ENCODE measurements around the gene SLC35E1. TPM values are rescaled to one million over a fixed set of nuclear protein-coding genes. Genes with fewer than 3 reads are reported as not detected.

SLC35E1 gene
- total and polyA plus RNA-seq, 11 donors = 20.4 to 44.0 (median 24.0) TPM

GRCh38 chr19:16584248-16585093, 12.3 kb upstream of the SLC35E1 start:
- Histone ChIP-seq H3K36me3 (peaks cover 0 to under 1% (median 0%) of the 10 kb centered on the region in 9 donors), H3K27me3 (no peaks in the 10 kb centered on the region), H3K9me3 (no peaks in the 10 kb centered on the region), H3K4me1 (peaks cover 21 to 99% (median 86%) of the 10 kb centered on the region in 12 donors), H3K27ac (peak overlapping the region in 11 of 12 donors; percentile 7 to 87 (median 55)), H3K4me3 (peak overlapping the region in 8 of 12 donors; percentile 7 to 56 (median 16))
- ATAC-seq (peak; percentile 62 to 86 (median 70)), DNase-seq (peak; percentile 84 to 89 (median 88))
- TF ChIP-seq POLR2A (IDR thresholded peaks at IDR 0.05) = no peak
- TF ChIP-seq CTCF (IDR thresholded peaks at IDR 0.05) = no peak
- intact Hi-C loops (cut with DNase I) = loop anchor here in 4 of 10 donors (5.0 kb wide), 3 partner anchors 38 to 43 kb away; partner anchors contain the start of genes MED26 (in 3 of the 4) and CHERP (in 1 of the 4)
- WGBS, 4 donors = 6 to 12% (median 10%) methylated on average over 15 of the region's 15 CpGs

GRCh38 chr19:16582486-16583261, 10.5 kb upstream of the SLC35E1 start:
- intact Hi-C loops (cut with DNase I) = no loop called here
- H3K4me3 ChIP-seq = no peak overlapping the region
- DNase-seq (no peak), ATAC-seq (no peak)
- H3K9me3 ChIP-seq = no peaks in the 10 kb centered on the region
- peaks cover 10 to 85% (median 68%) of the 10 kb centered on the region in 12 donors for H3K4me1 ChIP-seq
- no peak for TF ChIP-seq POLR2A (IDR thresholded peaks at IDR 0.05)
- no peak for TF ChIP-seq CTCF (IDR thresholded peaks at IDR 0.05)
- H3K27me3 ChIP-seq = no peaks in the 10 kb centered on the region
- WGBS, 4 donors = 78 to 90% (median 86%) methylated on average over 10 of the region's 10 CpGs
- peak overlapping the region in 3 of 12 donors; percentile 17 to 84 (median 74) for H3K27ac ChIP-seq
- peaks cover 0 to 18% (median 11%) of the 10 kb centered on the region in 9 donors for H3K36me3 ChIP-seq

GRCh38 chr19:16581971-16582343, 9.7 kb upstream of the SLC35E1 start:
- Histone ChIP-seq H3K27me3 (no peaks in the 10 kb centered on the region), H3K4me3 (no peak overlapping the region), H3K27ac (peak overlapping the region in 8 of 12 donors; percentile 20 to 84 (median 49)), H3K4me1 (peaks cover 4 to 84% (median 64%) of the 10 kb centered on the region in 12 donors), H3K36me3 (peaks cover 0 to 25% (median 17%) of the 10 kb centered on the region in 9 donors), H3K9me3 (no peaks in the 10 kb centered on the region)
- no peak for DNase-seq
- 80 to 91% (median 84%) methylated on average over 6 of the region's 6 CpGs for WGBS, 4 donors
- intact Hi-C loops (cut with DNase I) = no loop called here
- no peak for ATAC-seq
- TF ChIP-seq CTCF (IDR thresholded peaks at IDR 0.05) (no peak), POLR2A (IDR thresholded peaks at IDR 0.05) (no peak)

Measured in heart left ventricle (tissue), 16 donors.